DOHH2 (cell line): ENCODE data around the gene ITGBL1.

Experiments used
- H3F3A ChIP-seq: fragments of 200-600 bp; sonication (generic), shearing (Covaris generic); 2 replicates; pipeline ENCODE4 v1.6.0; 2016; ENCODE audit warnings: antibody characterized with exemption, mild to moderate bottlenecking; ENCODE audit not compliant: control insufficient read depth, insufficient read depth
- H3K27ac ChIP-seq: fragments of 200-600 bp; sonication (generic); 2 replicates; pipeline ENCODE4 v1.5.1; 2014; ENCODE audit warnings: low read depth, mild to moderate bottlenecking, low read length, moderate library complexity
- H3K27me3 ChIP-seq: fragments of 200-600 bp; sonication (generic); 2 replicates; pipeline ENCODE4 v1.6.1; 2014; ENCODE audit warnings: mild to moderate bottlenecking, low read length, mixed read lengths; ENCODE audit not compliant: control insufficient read depth
- H3K36me3 ChIP-seq: fragments of 200-600 bp; sonication (generic); 2 replicates; pipeline ENCODE4 v1.6.1; 2014; ENCODE audit warnings: mild to moderate bottlenecking, low read length, moderate library complexity, mixed read lengths; ENCODE audit not compliant: control insufficient read depth
- H3K4me1 ChIP-seq: fragments of 200-600 bp; sonication (generic); 2 replicates; pipeline ENCODE4 v1.6.1; 2014; ENCODE audit warnings: mild to moderate bottlenecking, low read length, mixed read lengths; ENCODE audit not compliant: control insufficient read depth
- H3K4me2 ChIP-seq: fragments of 200-600 bp; sonication (generic); 2 replicates; pipeline ENCODE4 v1.6.0; 2014; ENCODE audit warnings: mild to moderate bottlenecking, low read length, moderate library complexity
- H3K4me3 ChIP-seq: fragments of 200-600 bp; sonication (generic); 2 replicates; pipeline ENCODE4 v1.5.1; 2014; ENCODE audit warnings: mild to moderate bottlenecking, low read length, mixed read lengths
- H3K79me2 ChIP-seq: fragments of 200-600 bp; sonication (generic); 2 replicates; pipeline ENCODE4 v1.6.1; 2014; ENCODE audit warnings: mild to moderate bottlenecking, low read length, mixed read lengths; ENCODE audit not compliant: control insufficient read depth
- H3K9me2 ChIP-seq: fragments of 200-600 bp; sonication (generic); replicated peaks from 2 replicates; pipeline ENCODE4 v1.6.1; 2014; ENCODE audit warnings: mild to moderate bottlenecking, low read length, mixed read lengths; ENCODE audit not compliant: control insufficient read depth
- H3K9me3 ChIP-seq: fragments of 200-600 bp; sonication (generic); 2 replicates; pipeline ENCODE4 v1.6.1; 2014; ENCODE audit warnings: antibody characterized with exemption, low read length, mixed read lengths; ENCODE audit not compliant: control insufficient read depth, insufficient read depth
- H4K20me1 ChIP-seq: fragments of 200-600 bp; sonication (generic); 2 replicates; pipeline ENCODE4 v1.6.0; 2014; ENCODE audit warnings: low read depth, mild to moderate bottlenecking, antibody characterized with exemption, low read length, moderate library complexity; ENCODE audit not compliant: control insufficient read depth, insufficient read depth
- EZH2phosphoT487 ChIP-seq: fragments of 200-600 bp; sonication (generic); IDR thresholded peaks from 2 replicates; pipeline ENCODE4 v1.6.1; 2017; ENCODE audit warnings: borderline replicate concordance, mild to moderate bottlenecking, antibody characterized with exemption, low read length, moderate library complexity, mixed read lengths
- TF ChIP-seq, protein P1 (sequence below): fragments of 200-600 bp; sonication (generic); IDR thresholded peaks from one replicate; pipeline ENCODE4 v1.5.1; 2014; ENCODE audit warnings: antibody characterized with exemption, mild to moderate bottlenecking, low read depth, low read length; ENCODE audit not compliant: poor library complexity, severe bottlenecking

The ITGBL1 gene

GRCh38 chr13:101527130-101527529 is 74.7 kb downstream of the ITGBL1 start:
- Histone ChIP-seq H3K9me2 (no peaks in the 10 kb centered on the region), H3K79me2 (no peaks in the 10 kb centered on the region), H3K36me3 (no peaks in the 10 kb centered on the region), H3K27me3 (no peaks in the 10 kb centered on the region), H3K4me1 (no peaks in the 10 kb centered on the region), H3K9me3 (no peaks in the 10 kb centered on the region), H3F3A (no peaks in the 10 kb centered on the region), H3K4me3 (no peak overlapping the region), H3K4me2 (no peak overlapping the region), H4K20me1 (no peaks in the 10 kb centered on the region), H3K27ac (no peak overlapping the region)
- TF ChIP-seq, protein P1, sequence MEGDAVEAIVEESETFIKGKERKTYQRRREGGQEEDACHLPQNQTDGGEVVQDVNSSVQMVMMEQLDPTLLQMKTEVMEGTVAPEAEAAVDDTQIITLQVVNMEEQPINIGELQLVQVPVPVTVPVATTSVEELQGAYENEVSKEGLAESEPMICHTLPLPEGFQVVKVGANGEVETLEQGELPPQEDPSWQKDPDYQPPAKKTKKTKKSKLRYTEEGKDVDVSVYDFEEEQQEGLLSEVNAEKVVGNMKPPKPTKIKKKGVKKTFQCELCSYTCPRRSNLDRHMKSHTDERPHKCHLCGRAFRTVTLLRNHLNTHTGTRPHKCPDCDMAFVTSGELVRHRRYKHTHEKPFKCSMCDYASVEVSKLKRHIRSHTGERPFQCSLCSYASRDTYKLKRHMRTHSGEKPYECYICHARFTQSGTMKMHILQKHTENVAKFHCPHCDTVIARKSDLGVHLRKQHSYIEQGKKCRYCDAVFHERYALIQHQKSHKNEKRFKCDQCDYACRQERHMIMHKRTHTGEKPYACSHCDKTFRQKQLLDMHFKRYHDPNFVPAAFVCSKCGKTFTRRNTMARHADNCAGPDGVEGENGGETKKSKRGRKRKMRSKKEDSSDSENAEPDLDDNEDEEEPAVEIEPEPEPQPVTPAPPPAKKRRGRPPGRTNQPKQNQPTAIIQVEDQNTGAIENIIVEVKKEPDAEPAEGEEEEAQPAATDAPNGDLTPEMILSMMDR = no peak
- TF ChIP-seq EZH2phosphoT487 = no peak

DNA sequence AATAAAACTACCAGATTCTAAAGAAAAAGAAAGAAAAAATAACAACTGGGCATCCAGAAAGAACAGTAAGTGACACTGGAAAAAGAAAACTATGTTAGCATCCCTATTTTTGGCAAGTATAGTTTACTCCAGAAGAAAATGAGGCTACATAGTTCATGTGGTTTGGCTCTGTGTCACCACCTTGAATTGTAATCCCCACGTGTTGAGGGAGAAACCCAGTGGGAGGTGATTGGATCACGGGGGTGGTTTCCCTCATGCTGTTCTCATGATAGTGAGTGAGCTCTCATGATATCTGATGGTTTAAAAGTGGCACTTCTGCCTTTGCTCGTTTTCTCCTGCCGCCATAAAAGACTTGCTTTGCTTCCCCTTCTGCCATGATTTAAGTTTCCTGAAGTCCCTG is 76.9 kb downstream of the ITGBL1 start:
- TF ChIP-seq, protein P1 = no peak
- no peak for TF ChIP-seq EZH2phosphoT487
- Histone ChIP-seq H3K27me3 (no peaks in the 10 kb centered on the region), H3K4me3 (no peak overlapping the region), H4K20me1 (no peaks in the 10 kb centered on the region), H3F3A (no peaks in the 10 kb centered on the region), H3K27ac (no peak overlapping the region), H3K4me2 (no peak overlapping the region), H3K79me2 (no peaks in the 10 kb centered on the region), H3K9me3 (no peaks in the 10 kb centered on the region), H3K4me1 (no peaks in the 10 kb centered on the region), H3K36me3 (no peaks in the 10 kb centered on the region), H3K9me2 (no peaks in the 10 kb centered on the region)

- no peaks in the 10 kb centered on the region for H3K27me3 ChIP-seq
- no peak overlapping the region for H3K4me2 ChIP-seq
- H3K4me1 ChIP-seq = no peaks in the 10 kb centered on the region
- H3K9me2 ChIP-seq = no peaks in the 10 kb centered on the region
- H3K9me3 ChIP-seq = no peaks in the 10 kb centered on the region
- H3F3A ChIP-seq = no peaks in the 10 kb centered on the region
- no peak overlapping the region for H3K27ac ChIP-seq
- H3K4me3 ChIP-seq = no peak overlapping the region
- no peaks in the 10 kb centered on the region for H3K36me3 ChIP-seq
- no peaks in the 10 kb centered on the region for H3K79me2 ChIP-seq
- no peaks in the 10 kb centered on the region for H4K20me1 ChIP-seq
- no peak for TF ChIP-seq EZH2phosphoT487
- TF ChIP-seq, protein P1 = no peak
These were observed 77.8 kb downstream of the ITGBL1 start for GRCh38 chr13:101530293-101530692.
